ENCODE measurements around the gene DOCK1.

Gene DOCK1

GRCh38 chr10:127146661-127147060 lies 241.4 kb downstream of the DOCK1 start:
- TF ChIP-seq CTCF (IDR thresholded peaks at IDR 0.05; ENCODE audit: low read length, missing control alignments) = no peak
- no peak for DNase-seq (ENCODE audit: low read depth)

GRCh38 chr10:127148066-127148932 lies 243.1 kb downstream of the DOCK1 start:
- peak; percentile 89 for DNase-seq (ENCODE audit: low read depth)
- no peak for TF ChIP-seq CTCF (IDR thresholded peaks at IDR 0.05; ENCODE audit: low read length, missing control alignments)
- H3K4me3 ChIP-seq (replicated peaks; ENCODE audit: low read depth, low read length) = peak overlapping the region; percentile 29

More at GRCh38 chr10:127146661-127147060, 241.4 kb downstream of the DOCK1 start:
- no peak overlapping the region for H3K4me3 ChIP-seq (replicated peaks; ENCODE audit: low read depth, low read length)

- peak; percentile 78 for DNase-seq (ENCODE audit: low read depth)
- H3K4me3 ChIP-seq (replicated peaks; ENCODE audit: low read depth, low read length) = peak overlapping the region; percentile 29
- TF ChIP-seq CTCF (IDR thresholded peaks at IDR 0.05; ENCODE audit: low read length, missing control alignments) = no peak
Observed at GRCh38 chr10:127148933-127149220, 243.6 kb downstream of the DOCK1 start.

- no peak overlapping the region for H3K4me3 ChIP-seq (replicated peaks; ENCODE audit: low read depth, low read length)
- TF ChIP-seq CTCF (IDR thresholded peaks at IDR 0.05; ENCODE audit: low read length, missing control alignments) = no peak
- DNase-seq (ENCODE audit: low read depth) = peak; percentile 11
Observed at GRCh38 chr10:127149501-127150081, 244.4 kb downstream of the DOCK1 start.

GRCh38 chr10:127150136-127150535 lies 244.9 kb downstream of the DOCK1 start:
- DNase-seq (ENCODE audit: low read depth) = no peak
- no peak for TF ChIP-seq CTCF (IDR thresholded peaks at IDR 0.05; ENCODE audit: low read length, missing control alignments)
- H3K4me3 ChIP-seq (replicated peaks; ENCODE audit: low read depth, low read length) = no peak overlapping the region

- no peak overlapping the region for H3K4me3 ChIP-seq (replicated peaks; ENCODE audit: low read depth, low read length)
- no peak for DNase-seq (ENCODE audit: low read depth)
- TF ChIP-seq CTCF (IDR thresholded peaks at IDR 0.05; ENCODE audit: low read length, missing control alignments) = no peak
Observed at GRCh38 chr10:127151541-127151940, 246.3 kb downstream of the DOCK1 start.

Measured in fibroblast of pulmonary artery (primary cell).